HG02623 (cell line): ENCODE results near the gene C1QTNF8.

Source experiments
- ATAC-seq: cut with Tn5 transposase; IDR thresholded peaks from one replicate; pipeline ENCODE4 v1.9.1; 2021; ENCODE audit warnings: moderate library complexity; ENCODE audit not compliant: unreplicated experiment

The C1QTNF8 gene

DNA sequence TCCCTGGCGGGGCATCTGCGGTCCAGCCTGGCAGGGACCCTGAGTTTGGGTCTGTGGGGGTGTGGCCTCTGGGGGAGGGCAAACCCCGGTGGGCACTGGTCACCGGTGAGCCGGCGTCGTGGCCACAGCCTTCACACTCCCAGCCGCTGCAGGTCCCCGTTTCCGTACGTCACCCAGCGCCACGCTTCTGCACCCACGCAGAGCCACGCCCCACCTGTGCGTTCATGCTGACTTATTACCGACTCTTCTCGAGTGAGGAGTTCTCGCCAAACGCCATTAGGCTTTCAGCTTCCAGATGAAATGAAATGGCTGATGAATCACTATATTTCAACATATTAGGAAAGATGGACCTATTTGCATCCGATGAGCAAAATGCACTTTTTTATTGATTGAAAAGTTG lies 32.3 kb downstream of the C1QTNF8 start:
- no peak for ATAC-seq

GRCh38 chr16:1062895-1063294 lies 33.1 kb downstream of the C1QTNF8 start:
- ATAC-seq: no peak

DNA sequence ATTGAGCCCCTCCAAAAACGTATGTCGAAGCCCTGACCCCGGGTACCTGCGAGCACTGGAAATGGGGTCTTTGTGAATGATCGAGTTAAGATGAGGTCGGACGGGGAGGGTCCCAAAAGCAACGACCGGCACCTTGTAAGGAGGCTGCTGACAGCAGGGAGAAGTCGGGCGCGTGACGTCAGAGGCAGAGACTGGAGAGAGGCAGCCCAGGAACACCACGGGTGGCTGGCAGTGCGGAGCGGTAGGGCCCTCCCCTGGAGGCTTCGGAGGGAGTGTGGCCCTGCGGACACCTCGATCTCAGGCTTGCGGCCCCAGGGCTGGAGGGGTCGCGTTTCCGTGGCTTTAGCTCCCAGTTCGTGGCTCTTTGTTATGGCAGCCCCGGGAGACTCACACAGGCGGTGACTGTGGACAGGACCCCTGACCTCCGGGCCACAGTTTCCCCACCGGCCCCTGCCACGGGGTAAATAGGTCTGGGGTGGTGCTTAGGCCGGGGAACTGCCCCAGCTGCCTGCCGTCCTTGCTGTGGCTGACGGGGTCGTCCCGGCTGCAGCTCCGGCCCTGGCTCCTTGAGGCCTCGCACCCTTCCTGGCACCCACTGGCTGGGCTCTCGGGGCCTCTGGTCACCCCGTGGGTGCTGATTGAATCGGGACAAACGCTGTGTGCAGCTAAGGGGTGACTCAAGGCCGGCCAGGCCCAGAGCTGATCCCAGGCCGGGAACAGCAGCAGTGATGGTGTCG lies 34.1 kb downstream of the C1QTNF8 start:
- ATAC-seq: no peak

GRCh38 chr16:1060416-1061340 lies 35.4 kb downstream of the C1QTNF8 start:
- no peak for ATAC-seq

DNA sequence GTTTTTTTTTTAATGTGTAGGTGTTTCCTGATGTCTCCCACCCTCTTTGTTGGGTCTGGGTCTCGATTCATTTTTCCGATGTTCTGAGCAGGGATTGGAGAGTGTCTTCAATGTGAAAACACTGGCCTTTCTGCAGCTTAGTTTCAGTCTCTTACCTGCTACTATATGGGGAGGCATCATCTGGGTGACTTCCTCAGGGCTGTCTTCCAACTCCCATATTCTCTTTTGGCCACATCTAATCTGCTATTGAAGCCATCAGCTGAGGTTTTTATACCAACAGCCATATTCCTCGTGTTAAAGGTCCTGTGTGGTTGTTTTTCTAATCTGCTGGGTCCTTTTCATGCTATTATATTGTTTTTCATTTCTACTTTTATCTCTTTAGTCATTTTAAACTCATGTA lies 36.7 kb downstream of the C1QTNF8 start:
- ATAC-seq: no peak

GRCh38 chr16:1058216-1058615 lies 37.8 kb downstream of the C1QTNF8 start:
- no peak for ATAC-seq

- no peak for ATAC-seq
Observed at GRCh38 chr16:1057252-1057932, 38.7 kb downstream of the C1QTNF8 start.

- ATAC-seq: no peak
Observed at GRCh38 chr16:1056196-1056595, 39.8 kb downstream of the C1QTNF8 start.

GRCh38 chr16:1055557-1055924 lies 40.5 kb downstream of the C1QTNF8 start:
- ATAC-seq: no peak

DNA sequence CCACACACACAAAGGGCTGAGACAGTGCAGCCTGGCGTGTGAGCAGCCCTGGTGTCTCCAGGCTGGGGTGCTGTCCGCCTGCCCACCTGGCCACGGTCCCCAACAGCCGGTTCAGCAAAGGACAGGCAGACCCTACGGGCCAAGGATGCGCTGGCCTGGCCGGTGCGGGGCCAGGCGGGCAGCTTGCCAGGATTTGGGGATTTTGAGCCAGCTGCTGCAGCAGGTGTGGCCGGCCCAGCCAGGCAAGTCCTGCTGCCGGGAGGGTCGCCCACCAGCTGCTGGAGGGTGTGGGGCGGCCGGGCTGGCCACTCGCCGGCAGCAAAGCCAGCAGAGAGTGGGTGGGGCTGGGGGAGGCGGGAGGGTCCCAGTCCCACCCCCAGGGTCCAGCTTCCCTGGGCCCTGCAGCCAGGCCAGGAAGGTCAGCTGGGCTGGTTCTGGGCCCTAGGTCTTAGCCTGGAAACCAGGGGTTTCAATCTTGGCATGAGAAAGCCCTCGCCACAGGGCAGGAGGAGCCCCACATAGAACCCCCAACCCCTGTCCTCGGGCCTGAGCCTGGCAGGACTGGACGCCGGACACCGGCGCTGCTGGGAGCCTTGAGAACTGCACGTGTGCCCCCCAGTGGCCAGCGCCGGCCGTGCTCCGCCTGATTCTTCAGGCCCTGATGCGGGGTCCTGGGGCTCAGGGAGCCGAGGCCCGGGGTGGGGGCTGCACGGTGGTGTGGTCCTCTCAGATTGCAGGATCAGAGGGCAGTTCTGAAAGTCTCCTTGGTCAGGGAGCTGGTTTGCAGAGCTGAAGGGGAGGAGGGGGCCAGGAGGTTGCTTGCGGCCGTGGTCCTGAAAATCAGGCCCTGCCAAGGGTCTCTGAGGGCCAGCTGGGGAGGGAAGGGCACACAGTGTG lies 41.1 kb downstream of the C1QTNF8 start:
- no peak for ATAC-seq

DNA sequence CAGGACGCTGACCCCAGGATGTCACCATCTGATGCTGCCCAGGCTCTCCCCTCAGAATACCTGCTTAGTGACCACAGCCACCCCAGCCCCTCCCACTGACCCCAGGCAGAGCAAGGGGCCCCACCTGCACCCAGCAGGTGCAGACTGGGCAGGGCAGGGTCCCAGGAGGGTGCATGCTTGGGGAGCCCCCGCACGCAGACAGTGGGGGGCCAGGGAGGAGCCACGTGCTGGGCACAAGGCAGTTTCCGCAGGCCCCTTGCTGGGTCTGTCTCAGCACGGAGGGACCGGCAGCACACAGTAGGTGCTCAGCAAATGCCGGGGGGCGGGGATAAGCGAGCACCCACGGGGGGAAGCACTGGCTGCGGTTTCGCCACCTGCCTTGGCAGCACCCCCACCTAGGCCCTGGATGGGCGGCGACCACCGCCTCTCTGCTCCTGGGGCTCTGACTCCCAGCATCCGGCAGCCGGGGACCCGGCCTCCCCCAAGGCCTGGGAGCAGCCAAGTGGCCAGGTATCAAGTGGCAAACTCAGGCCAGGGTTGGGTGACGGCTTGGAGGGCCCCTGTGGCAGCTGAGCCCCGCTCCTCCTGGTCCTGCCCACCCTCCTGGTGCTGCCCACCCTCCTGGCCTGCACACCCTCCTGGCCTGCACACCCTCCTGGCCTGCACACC lies 42.2 kb downstream of the C1QTNF8 start:
- no peak for ATAC-seq

GRCh38 chr16:1053121-1053521 lies 42.9 kb downstream of the C1QTNF8 start:
- no peak for ATAC-seq

DNA sequence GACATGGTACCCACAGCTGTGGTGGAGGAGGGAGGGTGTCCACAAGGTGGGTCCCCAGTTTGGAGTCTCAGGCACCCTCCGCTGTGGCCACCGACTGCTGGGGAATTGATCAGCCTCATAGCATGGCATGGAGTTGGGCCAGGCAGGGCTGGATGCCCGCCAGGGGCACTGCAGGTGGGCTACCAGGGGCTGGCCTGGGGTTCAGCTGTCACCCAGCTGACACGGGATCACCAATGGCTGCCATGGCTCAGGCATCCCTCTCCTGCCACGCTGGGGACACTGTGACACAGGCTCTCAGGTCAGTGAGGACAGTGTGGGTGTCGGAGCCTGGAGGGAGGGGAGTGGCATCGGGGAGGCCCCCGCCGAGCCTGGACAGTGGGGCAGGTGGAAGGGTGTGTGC lies 43.3 kb downstream of the C1QTNF8 start:
- ATAC-seq: no peak

GRCh38 chr16:1051446-1051845 lies 44.6 kb downstream of the C1QTNF8 start:
- ATAC-seq: no peak

DNA sequence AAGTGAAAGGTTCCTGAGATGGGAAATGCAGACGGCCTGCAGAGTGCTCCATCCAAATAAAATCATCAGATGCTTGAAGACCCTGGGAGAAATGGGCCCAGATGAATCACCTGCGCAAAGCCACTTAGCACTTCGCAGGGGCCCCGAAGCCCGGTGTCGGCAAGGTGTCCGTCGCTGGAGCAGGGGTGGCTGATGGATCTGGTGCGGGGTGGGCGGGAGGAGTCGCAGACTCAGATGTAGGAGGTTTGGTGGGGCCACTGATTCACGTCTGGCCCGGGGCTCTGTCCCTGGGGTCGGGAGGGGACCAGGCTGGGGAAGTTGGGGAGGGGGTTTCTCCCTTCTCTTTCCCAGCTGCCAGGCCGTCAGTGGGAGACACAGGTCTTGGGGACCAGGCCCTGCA lies 45.1 kb downstream of the C1QTNF8 start:
- ATAC-seq: no peak

- ATAC-seq: no peak
Observed at GRCh38 chr16:1050516-1050915, 45.5 kb downstream of the C1QTNF8 start.

GRCh38 chr16:1049976-1050247 lies 46.1 kb downstream of the C1QTNF8 start:
- ATAC-seq: no peak

DNA sequence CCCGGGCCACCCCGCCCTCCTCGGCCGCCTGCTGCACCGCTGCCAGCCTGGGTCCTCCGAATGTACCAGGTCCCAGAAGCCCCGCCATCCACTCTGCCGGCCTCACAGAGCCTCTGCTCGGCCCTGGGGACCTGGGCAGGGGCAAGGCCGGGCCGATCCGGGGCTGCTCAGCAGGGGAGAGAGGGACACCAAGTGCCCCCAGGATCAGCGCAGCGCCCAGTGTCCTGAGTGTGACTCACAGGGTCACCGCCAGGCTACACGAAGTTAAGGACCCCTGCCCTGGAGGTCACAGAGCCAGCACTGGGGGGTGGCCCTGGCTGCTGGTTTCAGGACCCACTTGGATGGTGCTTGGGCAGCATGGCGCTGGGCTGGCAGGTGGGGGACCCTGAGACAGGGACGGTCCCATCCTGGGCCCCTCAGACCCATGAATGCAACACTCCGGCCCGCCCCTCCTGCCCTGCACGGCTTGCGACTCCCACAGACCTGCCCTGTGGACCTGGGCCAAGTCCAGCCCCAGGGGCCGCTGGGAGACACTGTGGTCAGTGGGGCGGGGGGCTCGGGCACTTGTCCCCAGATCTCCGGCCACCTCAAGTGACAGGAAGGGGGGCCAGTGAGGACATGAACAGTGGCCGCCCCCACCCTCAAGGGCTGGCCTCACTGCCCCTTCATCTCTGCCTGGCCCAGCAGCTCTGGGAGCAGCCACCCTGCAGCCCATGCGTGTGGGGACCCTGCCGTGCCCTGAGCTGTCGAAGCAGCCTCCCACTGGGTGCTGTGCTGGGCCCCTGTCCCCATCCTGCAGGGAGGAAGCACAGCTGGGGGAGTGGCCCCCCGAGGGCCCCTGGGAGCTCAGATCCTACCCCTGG lies 46.7 kb downstream of the C1QTNF8 start:
- no peak for ATAC-seq

DNA sequence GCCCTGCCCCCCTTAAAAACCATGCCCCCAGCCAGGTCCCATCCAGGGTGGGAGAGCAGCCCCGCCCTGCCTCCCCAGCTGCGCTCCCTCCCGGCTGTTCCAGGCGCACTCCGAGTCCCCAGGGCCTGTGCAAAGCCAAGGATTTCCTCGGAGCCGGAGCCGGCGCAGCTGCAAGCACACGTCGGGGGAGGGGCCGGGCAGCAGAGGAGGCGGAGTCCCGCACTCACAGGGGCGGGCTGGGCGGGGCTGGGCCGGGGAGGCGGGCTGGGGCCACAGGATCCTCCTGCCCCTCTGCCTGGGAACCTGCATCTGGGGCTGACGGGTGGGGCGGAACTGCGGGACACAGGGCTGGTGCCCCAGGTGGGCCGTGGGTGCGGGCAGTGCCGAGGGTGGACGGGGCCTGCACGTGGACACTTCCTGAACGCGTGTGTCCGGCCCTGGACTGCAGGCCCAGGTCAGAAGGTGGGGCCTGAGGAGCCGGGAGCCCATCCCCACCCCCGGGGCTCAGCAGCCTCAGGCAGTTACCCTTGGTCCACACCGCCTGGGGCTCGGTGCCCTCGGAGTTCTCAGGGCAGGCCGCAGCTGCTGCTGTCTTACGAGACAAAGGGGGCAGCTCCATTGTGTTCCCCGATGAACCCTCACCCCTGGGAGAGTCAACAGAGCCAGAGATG lies 47.5 kb downstream of the C1QTNF8 start:
- ATAC-seq: no peak
